GM19193 (cell line): ENCODE data around the gene SOX11.

ENCODE experiments used
- POLR2A ChIP-seq: IDR thresholded peaks from 4 replicates; pipeline ENCODE4 v1.6.1; 2011; ENCODE audit not compliant: insufficient read depth, insufficient read length; ENCODE audit errors: extremely low read depth

Gene SOX11

GRCh38 chr2:5701266-5701665 is 9.1 kb downstream of the SOX11 start:
- no peak for TF ChIP-seq POLR2A

- TF ChIP-seq POLR2A = no peak
Observed at GRCh38 chr2:5703166-5703565, 11.0 kb downstream of the SOX11 start.

- no peak for TF ChIP-seq POLR2A
Observed at GRCh38 chr2:5705490-5705889, 13.3 kb downstream of the SOX11 start.

- no peak for TF ChIP-seq POLR2A
Observed at GRCh38 chr2:5706717-5707455, 14.7 kb downstream of the SOX11 start.

GRCh38 chr2:5710615-5711014 is 18.4 kb downstream of the SOX11 start:
- TF ChIP-seq POLR2A = no peak

- no peak for TF ChIP-seq POLR2A
Observed at GRCh38 chr2:5713101-5713500, 20.9 kb downstream of the SOX11 start.

GRCh38 chr2:5719629-5720334 is 27.6 kb downstream of the SOX11 start:
- TF ChIP-seq POLR2A = no peak

GRCh38 chr2:5720426-5720825 is 28.2 kb downstream of the SOX11 start:
- TF ChIP-seq POLR2A = no peak

GRCh38 chr2:5722236-5722635 is 30.1 kb downstream of the SOX11 start:
- no peak for TF ChIP-seq POLR2A

- TF ChIP-seq POLR2A = no peak
Observed at GRCh38 chr2:5723791-5724735, 31.9 kb downstream of the SOX11 start.

GRCh38 chr2:5725072-5725471 is 32.9 kb downstream of the SOX11 start:
- TF ChIP-seq POLR2A = no peak

- no peak for TF ChIP-seq POLR2A
Observed at GRCh38 chr2:5725794-5726463, 33.7 kb downstream of the SOX11 start.

- TF ChIP-seq POLR2A = no peak
Observed at GRCh38 chr2:5727235-5727634, 35.1 kb downstream of the SOX11 start.

- TF ChIP-seq POLR2A = no peak
Observed at GRCh38 chr2:5729416-5729815, 37.2 kb downstream of the SOX11 start.

- no peak for TF ChIP-seq POLR2A
Observed at GRCh38 chr2:5730386-5730785, 38.2 kb downstream of the SOX11 start.

- TF ChIP-seq POLR2A = no peak
Observed at GRCh38 chr2:5734859-5735520, 42.8 kb downstream of the SOX11 start.
